CD14-positive monocyte (primary cell): ENCODE data around the gene ENDOV. TPM values are rescaled to one million over a fixed set of nuclear protein-coding genes. Genes with fewer than 3 reads are reported as not detected.

Experiments
- DNase-seq, 3 donors: peaks; one replicate each; pipeline ENCODE4 v3.0.0-alpha.2; 2011 to 2022
- H2AFZ ChIP-seq: 2 replicates; pipeline ENCODE4 v1.6.0; 2012; ENCODE audit warnings: mild to moderate bottlenecking, low read depth, low read length, inconsistent platforms; ENCODE audit not compliant: insufficient read depth, poor library complexity, severe bottlenecking
- H3K27ac ChIP-seq, 2 donors: 1 replicate in 1 of 2; 2 replicates in 1 of 2; pipeline ENCODE4 v1.5.1; 2012 to 2013; ENCODE audit warnings: low read length in 2 of 2, control low read depth in 1 of 2, inconsistent platforms in 1 of 2, low read depth in 1 of 2, mild to moderate bottlenecking in 1 of 2
- H3K27me3 ChIP-seq, 2 donors: one replicate each; pipeline versions ENCODE4 v1.6.0 to v1.6.1; 2011 to 2013; ENCODE audit warnings: low read length in 2 of 2; ENCODE audit not compliant: control insufficient read depth in 2 of 2, insufficient read depth in 2 of 2
- H3K36me3 ChIP-seq, 2 donors: replicated peaks in 1 of 2; 1 replicate in 1 of 2; 2 replicates in 1 of 2; pipeline versions ENCODE4 v1.5.1 to v1.6.1; 2012 to 2013; ENCODE audit warnings: low read length in 2 of 2, control low read depth in 1 of 2, inconsistent platforms in 1 of 2, mild to moderate bottlenecking in 1 of 2; ENCODE audit not compliant: insufficient read depth in 2 of 2, control insufficient read depth in 1 of 2
- H3K4me1 ChIP-seq, 2 donors: 1 replicate in 1 of 2; 2 replicates in 1 of 2; pipeline versions ENCODE4 v1.5.1 to v1.6.1; 2012 to 2013; ENCODE audit warnings: low read length in 2 of 2, control low read depth in 1 of 2, inconsistent platforms in 1 of 2, mild to moderate bottlenecking in 1 of 2, moderate library complexity in 1 of 2; ENCODE audit not compliant: insufficient read depth in 2 of 2, control insufficient read depth in 1 of 2
- H3K4me2 ChIP-seq: replicated peaks from 2 replicates; pipeline ENCODE3; 2012; ENCODE audit warnings: low read length, moderate library complexity, mild to moderate bottlenecking; ENCODE audit not compliant: poor library complexity, severe bottlenecking; ENCODE audit errors: extremely low read depth
- H3K4me3 ChIP-seq, 3 experiments: fragments of 200-600 bp in 1 of 3; sonication (generic) in 1 of 3; replicated peaks in 1 of 3; 1 replicate in 2 of 3; 2 replicates in 1 of 3; pipeline ENCODE4 v1.5.1; 2011 to 2013; ENCODE audit warnings: low read length in 3 of 3, mild to moderate bottlenecking in 3 of 3, control low read depth in 2 of 3, low read depth in 2 of 3, inconsistent platforms in 1 of 3, moderate library complexity in 1 of 3
- H3K79me2 ChIP-seq: 2 replicates; pipeline ENCODE4 v1.6.0; 2012; ENCODE audit warnings: mild to moderate bottlenecking, control low read depth, inconsistent platforms, low read length, moderate library complexity; ENCODE audit not compliant: insufficient read depth
- H3K9ac ChIP-seq: 2 replicates; pipeline ENCODE4 v1.6.0; 2017; ENCODE audit warnings: low read length, mild to moderate bottlenecking; ENCODE audit not compliant: insufficient read depth, poor library complexity, severe bottlenecking
- H3K9me3 ChIP-seq, 2 donors: replicated peaks in 1 of 2; 1 replicate in 1 of 2; 2 replicates in 1 of 2; pipeline versions ENCODE4 v1.5.1 to v1.6.1; 2012 to 2013; ENCODE audit warnings: low read length in 2 of 2, control low read depth in 1 of 2; ENCODE audit not compliant: control insufficient read depth in 1 of 2, insufficient read depth in 1 of 2
- H4K20me1 ChIP-seq: 2 replicates; pipeline ENCODE4 v1.6.0; 2012; ENCODE audit warnings: mild to moderate bottlenecking, low read length, control low read depth, moderate library complexity; ENCODE audit not compliant: insufficient read depth
- H3K27ac Mint-ChIP-seq, 7 donors: one replicate each; pipeline ENCODE4 v1.8.0; 2020; ENCODE audit warnings: mild to moderate bottlenecking in 7 of 7, mixed read lengths in 7 of 7, moderate library complexity in 6 of 7, inconsistent platforms in 2 of 7
- H3K27me3 Mint-ChIP-seq, 3 donors: one replicate each; pipeline ENCODE4 v1.8.0; 2021 to 2022; ENCODE audit warnings: low read depth in 3 of 3, mild to moderate bottlenecking in 3 of 3, mixed read lengths in 3 of 3, moderate library complexity in 3 of 3, inconsistent platforms in 1 of 3
- H3K36me3 Mint-ChIP-seq, 2 donors: one replicate each; pipeline ENCODE4 v1.8.0; 2020; ENCODE audit warnings: mixed read lengths in 2 of 2, inconsistent platforms in 1 of 2, mild to moderate bottlenecking in 1 of 2
- H3K4me1 Mint-ChIP-seq: one replicate; pipeline ENCODE4 v1.8.0; 2020; ENCODE audit warnings: mild to moderate bottlenecking, mixed read lengths
- H3K4me3 Mint-ChIP-seq, 2 donors: one replicate each; pipeline ENCODE4 v1.8.0; 2020; ENCODE audit warnings: mild to moderate bottlenecking in 2 of 2, mixed read lengths in 2 of 2, moderate library complexity in 1 of 2
- H3K9me3 Mint-ChIP-seq, 7 donors: one replicate each; pipeline ENCODE4 v1.8.0; 2020 to 2022; ENCODE audit warnings: mixed read lengths in 7 of 7, mild to moderate bottlenecking in 6 of 7, moderate library complexity in 6 of 7, inconsistent platforms in 2 of 7
- CTCF ChIP-seq: fragments of 200-600 bp; IDR thresholded peaks from one replicate; pipeline ENCODE4 v1.8.0; 2022; ENCODE audit warnings: antibody characterized with exemption, mild to moderate bottlenecking
- WGBS: methylation state at CpG from one replicate; pipeline ENCODE4 v1.1.5; 2013; ENCODE audit warnings: missing lambda C conversion rate; ENCODE audit not compliant: insufficient coverage; 5-methylcytosine and 5-hydroxymethylcytosine counted together
- intact Hi-C, 2 donors: fragments of 100-400 bp; cut with micrococcal nuclease; formaldehyde crosslinking; loops; one replicate each; pipeline versions ENCODE4 v1.15.0 to v1.15.1; 2023
- polyA plus RNA-seq, 3 donors: library from polyadenylated mRNA; depleted of rRNA in 1 of 3; unstranded in 2 of 3; stranded (reverse) in 1 of 3; fragments of 300-500 nt in 2 of 3; fragments of >200 nt in 1 of 3; fragmentation: Illumina TruSeq in 2 of 3; gene quantifications; 1 replicate in 2 of 3; 2 replicates in 1 of 3; pipeline ENCODE4 v1.2.3, GENCODE V29; 2012 to 2021

Gene ENDOV
- polyA plus RNA-seq, 3 donors, result 10.4 to 15.7 (median 13.3) TPM

DNA sequence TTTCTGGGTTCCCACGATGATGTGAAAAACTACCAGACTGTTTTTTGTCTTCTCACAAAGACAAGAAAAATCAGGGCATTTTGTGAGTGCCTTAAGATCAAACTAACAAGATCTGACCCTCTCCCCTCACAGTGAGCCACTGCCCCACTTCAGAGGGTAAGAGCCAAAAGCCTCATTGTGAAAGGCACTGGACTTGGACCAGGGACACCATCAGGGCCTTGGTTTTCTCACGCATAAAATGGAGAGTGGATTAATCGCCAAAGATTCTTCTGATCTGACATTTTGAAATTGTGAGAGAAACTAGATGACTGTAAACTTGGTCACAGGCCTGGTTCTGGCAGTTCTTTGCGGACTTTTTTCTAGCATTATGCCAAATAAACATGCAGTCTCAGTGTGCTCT, 21.0 kb upstream of the ENDOV start:
- peaks cover 62% of the 10 kb centered on the region for H4K20me1 ChIP-seq
- peak overlapping the region in 2 of 7 donors; percentile 30 to 65 for H3K27ac Mint-ChIP-seq
- H3K36me3 Mint-ChIP-seq, result peaks cover 65 to 71% of the 10 kb centered on the region in 2 donors
- H2AFZ ChIP-seq, result no peak overlapping the region
- H3K4me1 Mint-ChIP-seq, result peaks cover 4% of the 10 kb centered on the region
- H3K9ac ChIP-seq, result no peak overlapping the region
- intact Hi-C loops, result no loop called here
- DNase-seq, result no peak
- H3K79me2 ChIP-seq, result no peaks in the 10 kb centered on the region
- H3K4me3 ChIP-seq, result no peak overlapping the region
- no peaks in the 10 kb centered on the region for H3K27me3 ChIP-seq
- H3K4me1 ChIP-seq, result no peaks in the 10 kb centered on the region
- no peak overlapping the region for H3K4me2 ChIP-seq
- no peaks in the 10 kb centered on the region for H3K9me3 Mint-ChIP-seq
- peaks cover 0 to 4% (median 2%) of the 10 kb centered on the region in 3 donors for H3K27me3 Mint-ChIP-seq
- H3K4me3 Mint-ChIP-seq, result no peak overlapping the region
- no peaks in the 10 kb centered on the region for H3K9me3 ChIP-seq
- 100% methylated on average over 2 of the region's 4 CpGs for WGBS
- no peak overlapping the region for H3K27ac ChIP-seq
- no peak for TF ChIP-seq CTCF
- peaks cover 69 to 70% of the 10 kb centered on the region in 2 donors for H3K36me3 ChIP-seq

DNA sequence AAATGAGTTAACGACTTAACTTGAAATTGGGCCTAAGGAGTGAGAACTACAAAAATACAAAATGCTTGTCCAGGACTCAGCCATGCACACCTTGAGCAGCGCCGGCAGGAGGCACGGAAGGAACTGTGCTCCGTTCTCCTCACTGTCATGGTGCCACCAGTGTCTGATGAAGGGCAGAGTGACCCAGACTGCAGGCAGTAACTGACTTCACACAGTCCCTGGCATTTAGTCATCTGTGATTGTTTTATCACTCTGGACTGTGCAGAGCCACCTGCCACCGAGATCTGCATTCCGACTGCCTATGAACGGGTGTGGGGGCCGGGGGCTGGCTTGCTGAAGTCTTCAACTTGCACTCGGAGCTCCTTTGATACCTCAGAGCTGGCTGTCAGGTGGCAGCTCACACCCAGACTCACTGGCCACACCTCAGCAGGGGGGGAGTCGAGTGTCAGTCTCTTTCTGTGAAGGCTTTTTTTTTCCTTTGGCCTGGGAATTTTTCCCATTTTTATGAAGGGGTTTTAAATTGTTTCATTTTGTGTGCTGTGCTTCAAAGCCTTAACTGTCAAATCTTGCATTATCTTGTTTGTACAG, 20.2 kb upstream of the ENDOV start:
- H3K27ac ChIP-seq, result no peak overlapping the region

More for the DNA sequence above, 20.2 kb upstream of the ENDOV start:
- Histone ChIP-seq H3K4me2 (no peak overlapping the region), H3K9me3 (no peaks in the 10 kb centered on the region), H2AFZ (no peak overlapping the region), H3K36me3 (peaks cover 61 to 63% of the 10 kb centered on the region in 2 donors), H3K4me3 (no peak overlapping the region), H3K79me2 (no peaks in the 10 kb centered on the region), H4K20me1 (peaks cover 55% of the 10 kb centered on the region), H3K27me3 (no peaks in the 10 kb centered on the region), H3K9ac (no peak overlapping the region), H3K4me1 (no peaks in the 10 kb centered on the region)
- H3K4me1 Mint-ChIP-seq, result peaks cover 4% of the 10 kb centered on the region
- no peak overlapping the region for H3K4me3 Mint-ChIP-seq
- H3K36me3 Mint-ChIP-seq, result peaks cover 58 to 64% of the 10 kb centered on the region in 2 donors
- DNase-seq, result no peak
- intact Hi-C loops, result no loop called here
- no peak for TF ChIP-seq CTCF
- 99% methylated on average over 10 of the region's 11 CpGs for WGBS
- no peaks in the 10 kb centered on the region for H3K9me3 Mint-ChIP-seq
- peak overlapping the region in 1 of 7 donors; percentile 6 for H3K27ac Mint-ChIP-seq
- H3K27me3 Mint-ChIP-seq, result peaks cover 0 to 4% (median 2%) of the 10 kb centered on the region in 3 donors
